T-helper 1 cell (primary cell): Measurements from ENCODE around the gene UGT1A6.
"Not testable (repeated sequence)": the region's sequence is repeated elsewhere in the genome, so short reads cannot be mapped to it uniquely, and the experiment has no call there.

Experiments used
- DNase-seq, 5 donors: peaks; one replicate each; pipeline ENCODE4 v3.0.0-alpha.2; 2012 to 2020
- total RNA-seq, 4 donors: gene quantifications; one replicate each; lab custom pipeline; 2026; lab: John Stamatoyannopoulos, UW

UGT1A6 gene
- total RNA-seq = 0 reads per million in 4 donors

GRCh38 chr2:233692648-233693047 lies at the start of gene UGT1A6:
TSS of gene UGT1A6 (plus strand) at chr2:233692890. CDS start at chr2:233693005, 115 bp downstream.
- no peak for DNase-seq

GRCh38 chr2:233643128-233643527 lies 49.6 kb upstream of the UGT1A6 start:
- no peak for DNase-seq

GRCh38 chr2:233646033-233646432 lies 46.7 kb upstream of the UGT1A6 start:
- DNase-seq = not testable (repeated sequence)

GRCh38 chr2:233650981-233651380 lies 41.7 kb upstream of the UGT1A6 start:
- no peak for DNase-seq

GRCh38 chr2:233651430-233651829 lies 41.3 kb upstream of the UGT1A6 start:
- no peak for DNase-seq

GRCh38 chr2:233654501-233654900 lies 38.2 kb upstream of the UGT1A6 start:
- DNase-seq = no peak

- no peak for DNase-seq
Observed at GRCh38 chr2:233655043-233655442, 37.6 kb upstream of the UGT1A6 start.

GRCh38 chr2:233655943-233656342 lies 36.7 kb upstream of the UGT1A6 start:
- DNase-seq = not testable (repeated sequence)

GRCh38 chr2:233656443-233656842 lies 36.2 kb upstream of the UGT1A6 start:
- no peak for DNase-seq

- DNase-seq = no peak
Observed at GRCh38 chr2:233658610-233659009, 34.1 kb upstream of the UGT1A6 start.

- no peak for DNase-seq
Observed at GRCh38 chr2:233663911-233664310, 28.8 kb upstream of the UGT1A6 start.

GRCh38 chr2:233668605-233669260 lies 24.0 kb upstream of the UGT1A6 start:
- DNase-seq = no peak

- DNase-seq = no peak
Observed at GRCh38 chr2:233671290-233672161, 21.2 kb upstream of the UGT1A6 start, which contains the start of gene UGT1A9. TSS of gene UGT1A9 (plus strand) at chr2:233671898. CDS start at chr2:233671935, 37 bp downstream.

- no peak for DNase-seq
Observed at GRCh38 chr2:233672886-233673285, 19.8 kb upstream of the UGT1A6 start.

- no peak for DNase-seq
Observed at GRCh38 chr2:233673896-233674295, 18.8 kb upstream of the UGT1A6 start.

GRCh38 chr2:233674314-233674713 lies 18.4 kb upstream of the UGT1A6 start:
- no peak for DNase-seq

- DNase-seq = no peak
Observed at GRCh38 chr2:233674995-233675394, 17.7 kb upstream of the UGT1A6 start.

- DNase-seq = no peak
Observed at GRCh38 chr2:233676046-233676445, 16.6 kb upstream of the UGT1A6 start.

GRCh38 chr2:233679196-233679595 lies 13.5 kb upstream of the UGT1A6 start:
- DNase-seq = no peak

- no peak for DNase-seq
Observed at GRCh38 chr2:233680361-233681045, 12.2 kb upstream of the UGT1A6 start.

GRCh38 chr2:233681521-233682099 lies 11.1 kb upstream of the UGT1A6 start, which contains the start of gene UGT1A7:
TSS of gene UGT1A7 (plus strand) at chr2:233681901. CDS start at chr2:233681938, 37 bp downstream.
- DNase-seq = no peak

GRCh38 chr2:233684640-233685039 lies 8.1 kb upstream of the UGT1A6 start:
- no peak for DNase-seq

GRCh38 chr2:233686928-233687327 lies 5.8 kb upstream of the UGT1A6 start:
- no peak for DNase-seq
